ENCODE results near the gene CHN2. TPM values are rescaled to one million over a fixed set of nuclear protein-coding genes. Genes with fewer than 3 reads are reported as not detected.
A peak's percentile ranks its signal among the peaks of the same experiment; 100 is the strongest.

Gene CHN2
- total and polyA plus RNA-seq, 8 donors: 8.2 to 32.9 (median 24.0) TPM

DNA sequence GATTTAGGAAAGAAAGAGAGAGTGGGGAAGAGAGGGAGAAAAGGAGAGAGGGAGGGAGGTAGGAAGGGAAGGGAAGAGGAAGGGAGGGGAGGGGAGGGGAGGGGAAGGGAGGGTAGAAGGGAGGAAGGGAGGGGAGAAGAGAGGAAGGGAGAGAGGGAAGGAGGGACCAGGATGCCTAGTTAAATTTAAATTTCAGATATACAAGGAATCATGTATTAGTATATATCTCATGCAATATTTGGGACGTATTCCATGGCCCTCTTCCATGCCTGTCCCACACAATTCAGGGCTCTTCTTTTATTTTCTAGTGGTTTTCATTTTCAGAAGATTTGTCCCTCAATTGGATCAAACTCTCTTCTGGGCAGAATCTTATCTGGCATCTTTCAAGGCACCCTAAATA, 196.7 kb downstream of the CHN2 start:
- no peak overlapping the region for H3K27ac ChIP-seq
- no peaks in the 10 kb centered on the region for H3K9me3 ChIP-seq
- no peaks in the 10 kb centered on the region for H3K27me3 ChIP-seq
- no peak for ATAC-seq
- TF ChIP-seq, protein P1, sequence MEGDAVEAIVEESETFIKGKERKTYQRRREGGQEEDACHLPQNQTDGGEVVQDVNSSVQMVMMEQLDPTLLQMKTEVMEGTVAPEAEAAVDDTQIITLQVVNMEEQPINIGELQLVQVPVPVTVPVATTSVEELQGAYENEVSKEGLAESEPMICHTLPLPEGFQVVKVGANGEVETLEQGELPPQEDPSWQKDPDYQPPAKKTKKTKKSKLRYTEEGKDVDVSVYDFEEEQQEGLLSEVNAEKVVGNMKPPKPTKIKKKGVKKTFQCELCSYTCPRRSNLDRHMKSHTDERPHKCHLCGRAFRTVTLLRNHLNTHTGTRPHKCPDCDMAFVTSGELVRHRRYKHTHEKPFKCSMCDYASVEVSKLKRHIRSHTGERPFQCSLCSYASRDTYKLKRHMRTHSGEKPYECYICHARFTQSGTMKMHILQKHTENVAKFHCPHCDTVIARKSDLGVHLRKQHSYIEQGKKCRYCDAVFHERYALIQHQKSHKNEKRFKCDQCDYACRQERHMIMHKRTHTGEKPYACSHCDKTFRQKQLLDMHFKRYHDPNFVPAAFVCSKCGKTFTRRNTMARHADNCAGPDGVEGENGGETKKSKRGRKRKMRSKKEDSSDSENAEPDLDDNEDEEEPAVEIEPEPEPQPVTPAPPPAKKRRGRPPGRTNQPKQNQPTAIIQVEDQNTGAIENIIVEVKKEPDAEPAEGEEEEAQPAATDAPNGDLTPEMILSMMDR (IDR thresholded peaks at IDR 0.05): no peak
- H3K4me1 ChIP-seq: no peaks in the 10 kb centered on the region
- no peaks in the 10 kb centered on the region for H3K36me3 ChIP-seq
- intact Hi-C loops (cut with DNase I): loop anchor here in 2 of 3 donors (10.0 kb wide), 2 partner anchors 196 to 216 kb away; partner anchors contain the start of gene CHN2 (in 1 of the 2)
- no peak for FAIRE-seq
- 87 to 89% methylated on average over 1 of the region's 1 CpG for WGBS, 2 donors
- no peak overlapping the region for H3K4me3 ChIP-seq
- no peak for DNase-seq

DNA sequence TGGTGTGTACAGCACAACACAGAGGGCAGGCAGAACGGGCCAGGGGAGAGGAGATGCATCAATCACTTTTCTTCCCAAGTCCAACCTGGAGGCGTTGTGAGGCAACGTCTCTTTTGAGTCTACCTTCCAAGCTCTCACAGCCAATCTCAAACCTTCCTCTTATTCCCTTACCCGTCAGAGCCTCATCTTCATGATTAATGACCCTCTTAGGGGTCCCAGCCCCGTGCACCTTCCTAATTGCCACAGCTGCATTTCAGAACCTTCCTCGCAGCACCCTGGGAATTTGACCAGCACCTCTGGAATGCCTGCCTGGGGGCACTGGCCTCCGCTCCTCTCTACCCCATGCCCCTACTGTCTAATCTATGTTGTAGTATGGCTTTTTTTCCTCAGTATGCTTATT, 199.7 kb downstream of the CHN2 start:
- WGBS, 2 donors: 86 to 88% methylated on average over 7 of the region's 7 CpGs
- H3K9me3 ChIP-seq: no peaks in the 10 kb centered on the region
- no peak overlapping the region for H3K4me3 ChIP-seq
- DNase-seq (no peak), ATAC-seq (no peak), FAIRE-seq (no peak)
- H3K27ac ChIP-seq: no peak overlapping the region
- H3K4me1 ChIP-seq: peaks cover 0 to 8% (median 6%) of the 10 kb centered on the region in 3 donors
- peaks cover 0 to 4% (median 0%) of the 10 kb centered on the region in 3 donors for H3K36me3 ChIP-seq
- intact Hi-C loops (cut with DNase I): loop anchor here in 2 of 3 donors (10.0 kb wide), 2 partner anchors 200 to 220 kb away; partner anchors contain the start of gene CHN2 (in 1 of the 2)
- no peaks in the 10 kb centered on the region for H3K27me3 ChIP-seq
- TF ChIP-seq, protein P1 (IDR thresholded peaks at IDR 0.05): no peak

DNA sequence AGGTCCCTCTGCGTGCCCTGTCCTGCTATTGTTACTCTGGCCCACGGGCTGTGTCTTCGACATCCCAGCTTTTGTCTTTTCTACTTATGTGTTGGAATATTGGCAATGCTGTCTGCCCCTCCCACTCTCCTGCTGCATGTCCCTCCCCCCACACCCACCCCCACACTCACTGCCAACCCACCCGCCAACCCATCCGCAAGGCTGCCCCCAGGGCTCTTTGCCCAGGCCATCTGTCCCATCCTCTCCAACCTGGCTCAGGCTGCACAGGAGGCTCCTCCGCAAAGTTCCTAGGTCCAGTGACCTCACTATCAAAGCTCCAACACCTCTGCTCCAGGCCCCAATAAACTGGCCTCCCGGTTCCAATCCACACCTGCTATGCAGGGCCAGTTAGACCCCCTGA, 202.0 kb downstream of the CHN2 start:
- Histone ChIP-seq H3K4me1 (peaks cover 0 to 8% (median 6%) of the 10 kb centered on the region in 3 donors), H3K27ac (no peak overlapping the region), H3K27me3 (no peaks in the 10 kb centered on the region), H3K4me3 (no peak overlapping the region), H3K36me3 (peaks cover 0 to 8% (median 0%) of the 10 kb centered on the region in 3 donors), H3K9me3 (no peaks in the 10 kb centered on the region)
- no peak for DNase-seq
- no peak for FAIRE-seq
- TF ChIP-seq, protein P1 (IDR thresholded peaks at IDR 0.05): no peak
- intact Hi-C loops (cut with DNase I): loop anchor here in 2 of 3 donors (10.0 kb wide), 2 partner anchors 202 to 222 kb away; partner anchors contain the start of gene CHN2 (in 1 of the 2)
- ATAC-seq: peak in 1 of 4 donors; percentile 30
- WGBS, 2 donors: 96 to 97% methylated on average over 7 of the region's 7 CpGs

DNA sequence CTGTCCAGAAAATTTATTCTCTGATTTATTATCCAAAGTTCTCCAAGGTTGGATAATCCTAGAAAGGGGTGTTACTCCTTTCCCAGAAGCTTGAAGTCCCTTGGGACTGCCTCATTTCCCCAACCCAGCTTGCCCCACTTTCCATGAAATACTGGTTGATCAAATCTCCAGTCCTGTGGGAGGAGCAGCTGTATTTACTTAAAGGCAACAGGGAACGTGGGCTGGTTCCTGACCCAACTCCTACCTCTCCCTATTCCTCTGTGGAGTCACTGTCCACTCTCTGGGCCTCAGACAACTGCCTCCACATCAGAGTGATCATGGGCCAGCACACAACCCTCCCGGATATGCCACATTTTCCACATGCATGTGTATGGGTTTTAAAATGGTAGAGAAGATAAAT, 202.8 kb downstream of the CHN2 start:
- TF ChIP-seq, protein P1 (IDR thresholded peaks at IDR 0.05): no peak
- H3K27ac ChIP-seq: no peak overlapping the region
- intact Hi-C loops (cut with DNase I): loop anchor here in 2 of 3 donors (10.0 kb wide), 2 partner anchors 203 to 223 kb away; partner anchors contain the start of gene CHN2 (in 1 of the 2)
- peaks cover 0 to 8% (median 6%) of the 10 kb centered on the region in 3 donors for H3K4me1 ChIP-seq
- H3K27me3 ChIP-seq: no peaks in the 10 kb centered on the region
- ATAC-seq (peak; percentile 24 to 70 (median 52)), DNase-seq (no peak), FAIRE-seq (no peak)
- 43 to 50% methylated on average over 2 of the region's 2 CpGs for WGBS, 2 donors
- no peak overlapping the region for H3K4me3 ChIP-seq
- H3K9me3 ChIP-seq: no peaks in the 10 kb centered on the region
- peaks cover 0 to 8% (median 0%) of the 10 kb centered on the region in 3 donors for H3K36me3 ChIP-seq

DNA sequence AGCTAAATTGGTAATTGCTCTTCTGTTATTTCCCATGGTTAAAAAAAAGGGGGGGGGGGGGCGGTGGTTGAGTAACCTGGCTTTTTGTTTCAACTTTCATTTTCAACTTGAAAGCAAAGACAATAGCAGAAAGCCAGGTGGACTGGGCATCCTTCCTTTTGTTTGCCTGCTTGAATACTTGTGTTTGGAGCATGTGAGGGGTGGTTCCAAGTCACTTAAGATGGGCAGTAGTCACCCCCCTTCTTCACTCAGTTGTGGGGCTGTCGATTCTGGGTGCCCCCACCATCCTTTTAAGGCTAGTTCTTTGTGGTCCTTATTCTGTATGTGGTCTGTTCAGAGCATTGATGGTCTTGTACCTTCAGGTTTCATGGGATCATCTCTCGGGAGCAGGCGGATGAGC, 203.4 kb downstream of the CHN2 start:
- WGBS, 2 donors: 76 to 80% methylated on average over 4 of the region's 4 CpGs
- intact Hi-C loops (cut with DNase I): loop anchor here in 2 of 3 donors (10.0 kb wide), 2 partner anchors 203 to 223 kb away; partner anchors contain the start of gene CHN2 (in 1 of the 2)
- ATAC-seq (peak in 1 of 4 donors; percentile 29), FAIRE-seq (no peak), DNase-seq (no peak)
- H3K27ac ChIP-seq: no peak overlapping the region
- H3K9me3 ChIP-seq: no peaks in the 10 kb centered on the region
- peaks cover 0 to 8% (median 6%) of the 10 kb centered on the region in 3 donors for H3K4me1 ChIP-seq
- no peak overlapping the region for H3K4me3 ChIP-seq
- peaks cover 0 to 8% (median 0%) of the 10 kb centered on the region in 3 donors for H3K36me3 ChIP-seq
- no peaks in the 10 kb centered on the region for H3K27me3 ChIP-seq
- TF ChIP-seq, protein P1 (IDR thresholded peaks at IDR 0.05): no peak
